Measurements from ENCODE around the gene ZNF502.

Gene ZNF502

GRCh38 chr3:44771424-44772098 is 59.1 kb downstream of the ZNF502 start:
- DNase-seq (ENCODE audit: low read depth in 2 of 2): no peak

- no peak for DNase-seq (ENCODE audit: low read depth in 2 of 2)
Observed at GRCh38 chr3:44772099-44772442, 59.6 kb downstream of the ZNF502 start.
